Measurements from ENCODE around the gene OGDH. TPM values are rescaled to one million over a fixed set of nuclear protein-coding genes. Genes with fewer than 3 reads are reported as not detected.

Gene OGDH
- total and polyA plus RNA-seq, 2 experiments from 2014 or later, result 31.4 to 75.3 TPM

DNA sequence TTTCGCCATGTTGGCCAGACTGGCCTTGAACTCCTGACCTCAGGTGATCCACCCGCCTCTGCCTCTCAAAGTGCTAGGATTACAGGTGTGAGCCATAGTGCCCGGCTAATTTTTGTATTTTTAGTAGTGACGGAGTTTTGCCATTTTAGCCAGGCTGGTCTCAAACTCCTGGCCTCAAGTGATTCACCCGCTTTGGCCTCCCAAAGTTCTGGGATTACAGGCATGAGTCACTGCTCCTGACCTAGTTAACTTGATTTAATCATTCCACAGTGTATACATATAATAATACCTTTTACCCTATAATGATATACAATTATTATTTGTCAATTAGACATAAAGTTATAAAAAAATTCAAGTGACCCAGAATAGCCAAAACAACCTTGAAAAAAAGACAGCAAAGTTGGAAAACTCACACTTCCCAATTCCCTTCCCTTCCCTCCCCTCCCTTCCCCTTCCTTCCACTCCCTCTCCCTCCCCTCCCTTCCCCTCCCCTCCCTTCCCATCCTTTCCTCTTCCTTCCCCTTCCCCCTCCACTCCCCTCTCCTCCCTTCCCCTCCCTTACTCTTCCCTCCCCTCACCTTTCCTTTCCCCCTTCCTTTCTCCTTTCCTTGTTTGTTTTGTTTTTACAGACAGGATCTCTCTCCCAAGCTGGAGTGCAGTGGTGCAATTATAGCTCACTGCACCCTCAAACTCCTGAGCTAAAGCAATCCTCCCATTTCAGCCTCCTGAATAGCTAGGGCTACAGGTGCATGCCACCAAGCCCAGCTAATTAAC is 127.5 kb downstream of the OGDH start:
- 10 to 11% methylated on average over 5 of the region's 5 CpGs for WGBS, 2 experiments (ENCODE audit: low coverage in 1 of 2, low lambda C conversion rate in 2 of 2, missing lambda C conversion rate in 2 of 2)
- Histone ChIP-seq H2AFZ (no peak overlapping the region), H3K9me3 (ENCODE audit: low read depth) (no peaks in the 10 kb centered on the region), H3K9me2 (ENCODE audit: insufficient read depth) (no peaks in the 10 kb centered on the region), H3K36me3 (ENCODE audit: low read depth) (no peaks in the 10 kb centered on the region), H3F3A (ENCODE audit: insufficient read depth) (peaks cover 23% of the 10 kb centered on the region), H3K79me2 (ENCODE audit: insufficient read depth) (no peaks in the 10 kb centered on the region), H3K9ac (no peak overlapping the region), H3K27me3 (replicated peaks; ENCODE audit: insufficient read depth) (no peaks in the 10 kb centered on the region), H3K4me1 (ENCODE audit: insufficient read depth) (peaks cover 26% of the 10 kb centered on the region), H3K27ac (peak overlapping the region; percentile 98), H3K4me2 (ENCODE audit: unreplicated experiment) (peak overlapping the region; percentile 17), H3K4me3 (no peak overlapping the region), H4K20me1 (ENCODE audit: insufficient read depth) (no peaks in the 10 kb centered on the region)
- in situ Hi-C loops (cut with MboI), result no loop called here
- DNase-seq, result peak; percentile 87
- TF ChIP-seq EZH2phosphoT487 (IDR thresholded peaks at IDR 0.05; ENCODE audit: insufficient read depth, low read depth), result no peak
- TF ChIP-seq EZH2 (IDR thresholded peaks at IDR 0.05; ENCODE audit: insufficient read depth, poor library complexity, severe bottlenecking), result no peak

DNA sequence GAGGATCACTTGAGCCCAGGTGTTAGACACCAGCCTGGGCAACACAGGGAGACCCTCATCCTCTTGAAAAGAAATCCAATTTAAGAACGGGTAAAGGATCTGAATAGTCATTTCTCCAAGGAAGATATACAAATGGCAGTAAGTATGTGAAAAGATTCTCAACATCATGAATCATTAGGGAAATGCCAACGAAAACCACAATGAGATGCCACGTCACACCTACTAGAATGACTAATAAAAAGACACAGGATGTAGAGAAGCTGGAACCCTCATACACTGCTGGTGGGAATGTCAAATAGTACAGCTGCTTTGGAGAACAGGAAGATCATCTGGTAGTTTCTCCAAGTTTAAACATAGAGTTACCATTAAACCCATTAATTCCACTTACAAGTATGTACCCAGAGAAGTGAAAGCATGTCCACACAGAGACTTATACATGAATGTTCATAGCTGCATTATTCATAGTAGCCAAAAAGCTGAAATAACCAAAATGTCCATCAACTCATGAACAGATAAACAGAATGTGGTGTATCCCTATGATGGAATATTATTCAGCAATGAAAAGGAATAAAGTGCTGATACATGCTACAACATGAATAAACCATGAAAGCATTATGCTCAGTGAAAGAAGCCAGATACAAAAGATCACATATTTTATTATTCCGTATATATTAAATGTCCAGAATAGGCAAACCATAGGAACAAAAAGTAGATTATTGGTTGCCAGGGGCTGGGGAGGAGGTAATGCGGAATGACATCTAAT is 129.2 kb downstream of the OGDH start:
- peaks cover 23% of the 10 kb centered on the region for H3F3A ChIP-seq (ENCODE audit: insufficient read depth)
- DNase-seq, result peak; percentile 96
- peak overlapping the region; percentile 77 for H3K9ac ChIP-seq
- no peaks in the 10 kb centered on the region for H3K79me2 ChIP-seq (ENCODE audit: insufficient read depth)
- no peaks in the 10 kb centered on the region for H3K9me3 ChIP-seq (ENCODE audit: low read depth)
- H3K4me1 ChIP-seq (ENCODE audit: insufficient read depth), result peaks cover 26% of the 10 kb centered on the region
- no peaks in the 10 kb centered on the region for H4K20me1 ChIP-seq (ENCODE audit: insufficient read depth)
- peak overlapping the region; percentile 61 for H3K4me3 ChIP-seq
- TF ChIP-seq EZH2phosphoT487 (IDR thresholded peaks at IDR 0.05; ENCODE audit: insufficient read depth, low read depth) (no peak), EZH2 (IDR thresholded peaks at IDR 0.05; ENCODE audit: insufficient read depth, poor library complexity, severe bottlenecking) (no peak)
- no peaks in the 10 kb centered on the region for H3K27me3 ChIP-seq (replicated peaks; ENCODE audit: insufficient read depth)
- peak overlapping the region; percentile 94 for H3K4me2 ChIP-seq (ENCODE audit: unreplicated experiment)
- H3K36me3 ChIP-seq (ENCODE audit: low read depth), result no peaks in the 10 kb centered on the region
- peak overlapping the region; percentile 98 for H3K27ac ChIP-seq
- H2AFZ ChIP-seq, result peak overlapping the region; percentile 60; the same call in 1 of the 2 replicates
- 38 to 39% methylated on average over 5 of the region's 5 CpGs for WGBS, 2 experiments (ENCODE audit: low coverage in 1 of 2, low lambda C conversion rate in 2 of 2, missing lambda C conversion rate in 2 of 2)
- in situ Hi-C loops (cut with MboI), result no loop called here
- H3K9me2 ChIP-seq (ENCODE audit: insufficient read depth), result no peaks in the 10 kb centered on the region

DNA sequence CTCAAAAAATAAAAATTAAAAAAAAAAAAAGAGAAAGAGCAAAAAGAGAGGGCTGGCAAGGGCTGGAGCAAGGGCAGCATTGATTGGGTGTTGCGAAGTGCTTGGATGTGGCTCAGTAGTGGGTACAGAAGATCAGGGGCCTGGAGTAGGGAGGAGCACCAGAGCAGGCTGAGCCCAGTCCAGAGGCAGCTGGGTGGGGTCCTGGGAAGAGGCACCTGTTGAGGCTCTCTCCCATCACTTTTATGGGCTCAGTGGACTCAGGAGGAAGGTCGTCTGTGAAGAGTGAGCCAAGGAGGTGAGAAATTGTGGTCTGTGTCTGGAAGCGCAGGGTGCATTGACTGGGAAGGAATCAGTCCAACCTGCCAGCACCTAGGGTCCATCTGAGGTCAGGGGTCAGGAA is 130.5 kb downstream of the OGDH start:
- no peaks in the 10 kb centered on the region for H3K79me2 ChIP-seq (ENCODE audit: insufficient read depth)
- DNase-seq, result no peak
- H3K4me1 ChIP-seq (ENCODE audit: insufficient read depth), result peaks cover 26% of the 10 kb centered on the region
- TF ChIP-seq EZH2phosphoT487 (IDR thresholded peaks at IDR 0.05; ENCODE audit: insufficient read depth, low read depth), result no peak
- H3F3A ChIP-seq (ENCODE audit: insufficient read depth), result peaks cover 23% of the 10 kb centered on the region
- H2AFZ ChIP-seq, result no peak overlapping the region
- 79% methylated on average over 3 of the region's 3 CpGs for WGBS, 2 experiments (ENCODE audit: low coverage in 1 of 2, low lambda C conversion rate in 2 of 2, missing lambda C conversion rate in 2 of 2)
- in situ Hi-C loops (cut with MboI), result no loop called here
- H3K4me2 ChIP-seq (ENCODE audit: unreplicated experiment), result no peak overlapping the region
- no peaks in the 10 kb centered on the region for H3K36me3 ChIP-seq (ENCODE audit: low read depth)
- H3K9me3 ChIP-seq (ENCODE audit: low read depth), result no peaks in the 10 kb centered on the region
- H3K27me3 ChIP-seq (replicated peaks; ENCODE audit: insufficient read depth), result no peaks in the 10 kb centered on the region
- H3K9me2 ChIP-seq (ENCODE audit: insufficient read depth), result no peaks in the 10 kb centered on the region
- H3K27ac ChIP-seq, result no peak overlapping the region
- no peak overlapping the region for H3K9ac ChIP-seq
- no peak overlapping the region for H3K4me3 ChIP-seq
- H4K20me1 ChIP-seq (ENCODE audit: insufficient read depth), result no peaks in the 10 kb centered on the region

GRCh38 chr7:44738051-44738723 is 131.8 kb downstream of the OGDH start:
- TF ChIP-seq EZH2 (IDR thresholded peaks at IDR 0.05; ENCODE audit: insufficient read depth, poor library complexity, severe bottlenecking) (no peak), EZH2phosphoT487 (IDR thresholded peaks at IDR 0.05; ENCODE audit: insufficient read depth, low read depth) (no peak)
- Histone ChIP-seq H3K27me3 (replicated peaks; ENCODE audit: insufficient read depth) (no peaks in the 10 kb centered on the region), H3F3A (ENCODE audit: insufficient read depth) (peaks cover 23% of the 10 kb centered on the region), H4K20me1 (ENCODE audit: insufficient read depth) (no peaks in the 10 kb centered on the region), H3K27ac (no peak overlapping the region), H3K4me1 (ENCODE audit: insufficient read depth) (peaks cover 26% of the 10 kb centered on the region), H3K9me3 (ENCODE audit: low read depth) (no peaks in the 10 kb centered on the region), H3K4me2 (ENCODE audit: unreplicated experiment) (no peak overlapping the region), H3K9ac (no peak overlapping the region), H3K79me2 (ENCODE audit: insufficient read depth) (no peaks in the 10 kb centered on the region), H3K4me3 (no peak overlapping the region), H3K9me2 (ENCODE audit: insufficient read depth) (no peaks in the 10 kb centered on the region), H3K36me3 (ENCODE audit: low read depth) (no peaks in the 10 kb centered on the region), H2AFZ (no peak overlapping the region)
- in situ Hi-C loops (cut with MboI), result no loop called here
- 96% methylated on average over 4 of the region's 4 CpGs for WGBS, 2 experiments (ENCODE audit: low coverage in 1 of 2, low lambda C conversion rate in 2 of 2, missing lambda C conversion rate in 2 of 2)
- DNase-seq, result no peak
